PC-3 (cell line): ENCODE measurements around the gene AFAP1L2. TPM values are rescaled to one million over a fixed set of nuclear protein-coding genes. Genes with fewer than 3 reads are reported as not detected.
A peak's percentile ranks its signal among the peaks of the same experiment; 100 is the strongest.

Experiments
- ATAC-seq: fragments of 200-7000 bp; cut with Tn5 transposase; 2 replicates; pipeline ENCODE4 v1.9.1; 2020; ENCODE audit warnings: mild to moderate bottlenecking, moderate library complexity
- BruUV-seq: library from RNA; stranded (reverse); fragments of 400-500 nt; replicated peaks from 2 replicates; lab custom pipeline; 2021; lab: Mats Ljungman, UMichigan
- CTCF ChIA-PET: fragments of 300-600 bp; sonication (Branson Sonifier 250); formaldehyde crosslinking; loops from one replicate; lab custom pipeline; 2022; ENCODE audit warnings: antibody characterized with exemption; lab: Charles Lee
- POLR2A ChIA-PET: fragments of 300-600 bp; sonication (Branson Sonifier 250); formaldehyde crosslinking; loops from one replicate; lab custom pipeline; 2022; ENCODE audit warnings: antibody characterized with exemption; ENCODE audit not compliant: unreplicated experiment; lab: Charles Lee
- DNase-seq: peaks from one replicate; pipeline ENCODE4 v3.0.0-alpha.2; 2015
- H2AFZ ChIP-seq: fragments of 300-600 bp; sonication (generic); 2 replicates; pipeline ENCODE4 v1.6.0; 2016; ENCODE audit warnings: antibody characterized with exemption, low read length
- H3F3A ChIP-seq: fragments of 300-600 bp; sonication (generic); one replicate; pipeline ENCODE4 v1.6.0; 2017; ENCODE audit warnings: antibody characterized with exemption, low read length, control low read depth, mild to moderate bottlenecking; ENCODE audit not compliant: unreplicated experiment
- H3K27ac ChIP-seq: fragments of 300-600 bp; sonication (generic); 2 replicates; pipeline ENCODE4 v1.5.1; 2016; ENCODE audit warnings: mild to moderate bottlenecking, low read length
- H3K27me3 ChIP-seq: fragments of 300-600 bp; sonication (generic); 2 replicates; pipeline ENCODE4 v1.6.1; 2016; ENCODE audit warnings: low read length, mixed read lengths
- H3K36me3 ChIP-seq: fragments of 300-600 bp; sonication (generic); 2 replicates; pipeline ENCODE4 v1.6.1; 2016; ENCODE audit warnings: low read depth, mixed run types, low read length, mixed read lengths
- H3K4me1 ChIP-seq: fragments of 300-600 bp; sonication (generic); 2 replicates; pipeline ENCODE4 v1.5.1; 2016; ENCODE audit warnings: low read length; ENCODE audit not compliant: insufficient read depth
- H3K4me2 ChIP-seq: fragments of 300-600 bp; sonication (generic); 2 replicates; pipeline ENCODE4 v1.6.0; 2016; ENCODE audit warnings: low read length
- H3K4me3 ChIP-seq: fragments of 300-600 bp; sonication (generic); 2 replicates; pipeline ENCODE4 v1.5.1; 2016; ENCODE audit warnings: mild to moderate bottlenecking, low read length, mixed read lengths
- H3K79me2 ChIP-seq: fragments of 300-600 bp; sonication (generic); 2 replicates; pipeline ENCODE4 v1.6.1; 2017; ENCODE audit warnings: low read length, mixed read lengths
- H3K9ac ChIP-seq: fragments of 300-600 bp; sonication (generic); 2 replicates; pipeline ENCODE4 v1.6.0; 2016; ENCODE audit warnings: mild to moderate bottlenecking, low read length
- H3K9me2 ChIP-seq: fragments of 300-600 bp; sonication (generic); replicated peaks from 2 replicates; pipeline ENCODE4 v1.6.1; 2016; ENCODE audit warnings: mixed run types, low read length, mixed read lengths
- H3K9me3 ChIP-seq: fragments of 300-600 bp; sonication (generic); 2 replicates; pipeline ENCODE4 v1.6.1; 2016; ENCODE audit warnings: low read length, mixed read lengths
- H4K20me1 ChIP-seq: fragments of 300-600 bp; sonication (generic); 2 replicates; pipeline ENCODE4 v1.6.1; 2016; ENCODE audit warnings: low read length, mixed read lengths
- EZH2 ChIP-seq: fragments of 300-600 bp; sonication (generic); IDR thresholded peaks from one replicate; pipeline ENCODE4 v1.6.1; 2017; ENCODE audit warnings: antibody characterized with exemption, mild to moderate bottlenecking, low read length; ENCODE audit not compliant: unreplicated experiment
- EZH2phosphoT487 ChIP-seq: fragments of 300-600 bp; sonication (generic); IDR thresholded peaks from 2 replicates; pipeline ENCODE4 v1.6.1; 2018; ENCODE audit warnings: mild to moderate bottlenecking, antibody characterized with exemption, low read length, borderline replicate concordance
- intact Hi-C: fragments of 100-400 bp; cut with micrococcal nuclease; formaldehyde crosslinking; loops from 2 replicates; pipeline ENCODE4 v1.9.0; 2023
- total RNA-seq: library from RNA; depleted of rRNA; stranded (reverse); fragments of >200 nt; gene quantifications from 2 replicates; pipeline ENCODE4 v1.2.3, GENCODE V29; 2014
- TF ChIP-seq, protein P1 (sequence below): fragments of 300-600 bp; sonication (generic); conservative IDR thresholded peaks from 2 replicates; pipeline ENCODE4 v1.5.1; 2017; ENCODE audit warnings: antibody characterized with exemption, low read depth, mild to moderate bottlenecking, low read length

Gene AFAP1L2
- total RNA-seq, 1 experiment from 2014 or later: 0.77 TPM

DNA sequence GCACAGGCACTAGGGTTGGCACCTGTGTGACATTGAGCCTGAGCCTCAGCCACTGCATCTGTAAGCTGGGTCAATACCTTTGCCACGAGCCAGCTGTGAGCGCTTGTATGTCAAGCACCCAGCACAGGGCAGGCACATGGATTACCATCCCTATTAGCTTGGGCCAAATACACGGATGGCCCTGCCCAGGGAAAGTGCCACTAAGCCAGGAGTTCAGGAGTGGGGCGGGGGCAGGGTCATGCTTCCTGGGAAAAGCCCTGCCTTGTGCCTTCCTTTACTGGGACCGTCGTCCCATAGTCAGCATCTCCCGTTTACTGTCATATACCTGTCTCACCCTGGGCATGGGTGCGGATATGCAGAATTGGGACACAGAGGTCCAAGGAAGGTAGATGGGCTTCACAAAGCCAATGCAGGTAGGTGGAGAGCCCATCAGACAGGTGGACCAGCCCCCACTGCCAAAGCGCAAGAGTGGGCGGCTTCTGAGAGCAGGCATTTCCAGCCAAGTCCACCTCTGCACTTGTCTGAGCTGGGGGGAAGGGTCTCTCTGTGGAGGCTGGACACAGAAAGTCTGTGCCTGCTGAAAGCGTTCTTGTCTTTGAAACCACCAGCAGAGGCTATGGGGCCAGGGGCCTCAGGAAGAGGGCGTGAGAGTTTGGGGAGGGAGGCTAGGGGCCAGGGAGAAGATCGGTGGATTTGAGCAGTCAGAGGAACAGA lies 92.6 kb downstream of the AFAP1L2 start:
- intact Hi-C loops: no loop called here
- H3K4me2 ChIP-seq: no peak overlapping the region
- no TSS peak for BruUV-seq
- no peak for ATAC-seq
- no peaks in the 10 kb centered on the region for H4K20me1 ChIP-seq
- H3K4me1 ChIP-seq: peaks cover 7% of the 10 kb centered on the region
- H3K4me3 ChIP-seq: no peak overlapping the region
- no peak overlapping the region for H3K27ac ChIP-seq
- H2AFZ ChIP-seq: no peak overlapping the region
- H3K9me2 ChIP-seq: no peaks in the 10 kb centered on the region
- TF ChIP-seq EZH2: no peak
- no peak for TF ChIP-seq EZH2phosphoT487
- TF ChIP-seq, protein P1, sequence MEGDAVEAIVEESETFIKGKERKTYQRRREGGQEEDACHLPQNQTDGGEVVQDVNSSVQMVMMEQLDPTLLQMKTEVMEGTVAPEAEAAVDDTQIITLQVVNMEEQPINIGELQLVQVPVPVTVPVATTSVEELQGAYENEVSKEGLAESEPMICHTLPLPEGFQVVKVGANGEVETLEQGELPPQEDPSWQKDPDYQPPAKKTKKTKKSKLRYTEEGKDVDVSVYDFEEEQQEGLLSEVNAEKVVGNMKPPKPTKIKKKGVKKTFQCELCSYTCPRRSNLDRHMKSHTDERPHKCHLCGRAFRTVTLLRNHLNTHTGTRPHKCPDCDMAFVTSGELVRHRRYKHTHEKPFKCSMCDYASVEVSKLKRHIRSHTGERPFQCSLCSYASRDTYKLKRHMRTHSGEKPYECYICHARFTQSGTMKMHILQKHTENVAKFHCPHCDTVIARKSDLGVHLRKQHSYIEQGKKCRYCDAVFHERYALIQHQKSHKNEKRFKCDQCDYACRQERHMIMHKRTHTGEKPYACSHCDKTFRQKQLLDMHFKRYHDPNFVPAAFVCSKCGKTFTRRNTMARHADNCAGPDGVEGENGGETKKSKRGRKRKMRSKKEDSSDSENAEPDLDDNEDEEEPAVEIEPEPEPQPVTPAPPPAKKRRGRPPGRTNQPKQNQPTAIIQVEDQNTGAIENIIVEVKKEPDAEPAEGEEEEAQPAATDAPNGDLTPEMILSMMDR: no peak
- CTCF ChIA-PET: no interaction called here
- H3K36me3 ChIP-seq: no peaks in the 10 kb centered on the region
- no peak overlapping the region for H3K9ac ChIP-seq
- H3K79me2 ChIP-seq: no peaks in the 10 kb centered on the region
- POLR2A ChIA-PET: no interaction called here
- H3F3A ChIP-seq: no peaks in the 10 kb centered on the region
- H3K27me3 ChIP-seq: no peaks in the 10 kb centered on the region
- H3K9me3 ChIP-seq: no peaks in the 10 kb centered on the region
- DNase-seq: no peak

DNA sequence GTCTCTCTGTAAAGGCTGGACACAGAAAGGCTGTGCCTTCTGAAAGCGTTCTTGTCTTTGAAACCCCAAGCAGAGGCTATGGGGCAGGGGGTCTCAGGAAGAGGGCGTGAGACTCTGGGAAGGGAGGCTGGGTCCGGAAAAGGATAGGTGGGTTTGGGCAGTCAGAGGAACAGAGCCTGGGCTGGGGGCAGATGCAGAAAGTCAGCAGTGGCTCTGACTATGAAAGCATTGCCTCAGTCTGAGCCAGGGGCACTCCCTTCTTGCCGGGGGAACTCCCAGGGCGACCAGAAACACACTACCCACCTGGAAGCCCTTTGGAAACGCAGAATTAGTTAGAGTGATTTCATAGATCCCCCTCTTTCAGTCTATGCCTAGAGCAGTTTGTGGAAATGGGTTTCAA lies 93.3 kb downstream of the AFAP1L2 start:
- H3K9me3 ChIP-seq: no peaks in the 10 kb centered on the region
- no peaks in the 10 kb centered on the region for H3K9me2 ChIP-seq
- no TSS peak for BruUV-seq
- ChIA-PET CTCF (no interaction called here), POLR2A (no interaction called here)
- intact Hi-C loops: no loop called here
- DNase-seq (no peak), ATAC-seq (no peak)
- no peaks in the 10 kb centered on the region for H3F3A ChIP-seq
- no peaks in the 10 kb centered on the region for H4K20me1 ChIP-seq
- H3K79me2 ChIP-seq: no peaks in the 10 kb centered on the region
- H3K9ac ChIP-seq: no peak overlapping the region
- TF ChIP-seq, protein P1: no peak
- TF ChIP-seq EZH2: no peak
- no peak for TF ChIP-seq EZH2phosphoT487
- no peak overlapping the region for H3K4me3 ChIP-seq
- H3K4me1 ChIP-seq: peaks cover 7% of the 10 kb centered on the region
- no peak overlapping the region for H3K27ac ChIP-seq
- no peaks in the 10 kb centered on the region for H3K27me3 ChIP-seq
- no peak overlapping the region for H2AFZ ChIP-seq
- H3K4me2 ChIP-seq: no peak overlapping the region
- H3K36me3 ChIP-seq: no peaks in the 10 kb centered on the region

DNA sequence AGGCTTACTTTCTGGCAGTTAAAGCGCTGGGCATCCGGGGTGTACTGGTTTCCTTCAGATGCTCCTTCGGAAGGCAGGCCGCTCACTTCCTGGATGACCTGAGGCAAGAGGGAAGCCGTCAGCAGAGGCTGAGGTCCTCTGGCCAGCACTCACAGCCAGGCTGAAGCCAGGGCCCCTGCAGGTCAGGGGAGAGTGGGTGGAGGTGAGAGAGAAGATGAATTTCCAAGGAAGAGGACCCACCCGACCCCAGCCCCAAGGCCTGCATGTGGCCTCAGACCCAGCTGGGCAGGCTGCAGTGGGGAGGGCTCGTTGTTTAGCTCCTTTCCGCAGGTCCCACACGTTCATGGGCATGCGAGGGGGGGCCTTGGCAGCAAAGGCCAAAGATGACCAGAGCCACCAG lies 94.0 kb downstream of the AFAP1L2 start:
- no peak overlapping the region for H3K4me2 ChIP-seq
- no peak overlapping the region for H3K4me3 ChIP-seq
- H3K9ac ChIP-seq: no peak overlapping the region
- no peaks in the 10 kb centered on the region for H3K9me2 ChIP-seq
- intact Hi-C loops: no loop called here
- BruUV-seq: no TSS peak
- no peaks in the 10 kb centered on the region for H3K79me2 ChIP-seq
- H3K9me3 ChIP-seq: no peaks in the 10 kb centered on the region
- H2AFZ ChIP-seq: no peak overlapping the region
- peaks cover 7% of the 10 kb centered on the region for H3K4me1 ChIP-seq
- H4K20me1 ChIP-seq: no peaks in the 10 kb centered on the region
- no peaks in the 10 kb centered on the region for H3F3A ChIP-seq
- ChIA-PET CTCF (no interaction called here), POLR2A (no interaction called here)
- DNase-seq (peak; percentile 32), ATAC-seq (peak; percentile 13; the same call in 1 of the 2 replicates)
- no peaks in the 10 kb centered on the region for H3K36me3 ChIP-seq
- TF ChIP-seq, protein P1: no peak
- no peak for TF ChIP-seq EZH2phosphoT487
- no peak for TF ChIP-seq EZH2
- H3K27me3 ChIP-seq: no peaks in the 10 kb centered on the region
- H3K27ac ChIP-seq: no peak overlapping the region
